Measurements from ENCODE around the gene DCC. TPM values are rescaled to one million over a fixed set of nuclear protein-coding genes. Genes with fewer than 3 reads are reported as not detected.

The DCC gene
- total RNA-seq, 4 donors from 2014 or later: 0.13 TPM; not detected in 3

DNA sequence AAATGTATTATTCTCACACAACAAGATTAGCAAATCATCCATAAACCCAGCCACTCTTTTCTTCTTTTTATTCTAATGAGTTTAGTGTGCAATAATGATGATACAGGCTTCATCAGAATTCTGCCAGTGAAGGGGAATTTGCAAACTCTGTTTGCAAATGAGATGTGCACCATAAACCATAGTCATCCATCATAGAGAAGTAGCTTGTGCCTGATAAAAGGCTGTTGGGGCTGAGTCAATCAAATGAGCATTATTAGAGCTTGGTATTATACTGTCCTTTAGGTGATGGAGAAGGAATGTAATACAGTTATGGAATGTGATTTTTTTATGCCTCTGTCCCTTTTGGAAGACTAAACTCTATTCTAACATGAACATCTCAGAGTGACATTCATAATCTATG, 101.8 kb downstream of the DCC start:
- intact Hi-C loops (cut with DNase I; ENCODE audit: low total_unique reads): no loop called here
- no peak for DNase-seq (ENCODE audit: low spot score in 2 of 2)
- TF ChIP-seq, protein P1, sequence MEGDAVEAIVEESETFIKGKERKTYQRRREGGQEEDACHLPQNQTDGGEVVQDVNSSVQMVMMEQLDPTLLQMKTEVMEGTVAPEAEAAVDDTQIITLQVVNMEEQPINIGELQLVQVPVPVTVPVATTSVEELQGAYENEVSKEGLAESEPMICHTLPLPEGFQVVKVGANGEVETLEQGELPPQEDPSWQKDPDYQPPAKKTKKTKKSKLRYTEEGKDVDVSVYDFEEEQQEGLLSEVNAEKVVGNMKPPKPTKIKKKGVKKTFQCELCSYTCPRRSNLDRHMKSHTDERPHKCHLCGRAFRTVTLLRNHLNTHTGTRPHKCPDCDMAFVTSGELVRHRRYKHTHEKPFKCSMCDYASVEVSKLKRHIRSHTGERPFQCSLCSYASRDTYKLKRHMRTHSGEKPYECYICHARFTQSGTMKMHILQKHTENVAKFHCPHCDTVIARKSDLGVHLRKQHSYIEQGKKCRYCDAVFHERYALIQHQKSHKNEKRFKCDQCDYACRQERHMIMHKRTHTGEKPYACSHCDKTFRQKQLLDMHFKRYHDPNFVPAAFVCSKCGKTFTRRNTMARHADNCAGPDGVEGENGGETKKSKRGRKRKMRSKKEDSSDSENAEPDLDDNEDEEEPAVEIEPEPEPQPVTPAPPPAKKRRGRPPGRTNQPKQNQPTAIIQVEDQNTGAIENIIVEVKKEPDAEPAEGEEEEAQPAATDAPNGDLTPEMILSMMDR (IDR thresholded peaks at IDR 0.05): no peak
- no peak for TF ChIP-seq POLR2A (IDR thresholded peaks at IDR 0.05)

GRCh38 chr18:52442686-52443085, 102.7 kb downstream of the DCC start:
- 87 to 91% methylated on average over 2 of the region's 2 CpGs for whole genome bisulfite sequencing, 2 donors
- DNase-seq (ENCODE audit: low spot score in 2 of 2): no peak
- TF ChIP-seq, protein P1 (IDR thresholded peaks at IDR 0.05): no peak
- TF ChIP-seq POLR2A (IDR thresholded peaks at IDR 0.05): no peak
- H3K4me3 ChIP-seq (ENCODE audit: low read depth, poor library complexity, severe bottlenecking): no peak overlapping the region
- intact Hi-C loops (cut with DNase I; ENCODE audit: low total_unique reads): no loop called here

More for the DNA sequence above, 101.8 kb downstream of the DCC start:
- no peak overlapping the region for H3K4me3 ChIP-seq (ENCODE audit: low read depth, poor library complexity, severe bottlenecking)

DNA sequence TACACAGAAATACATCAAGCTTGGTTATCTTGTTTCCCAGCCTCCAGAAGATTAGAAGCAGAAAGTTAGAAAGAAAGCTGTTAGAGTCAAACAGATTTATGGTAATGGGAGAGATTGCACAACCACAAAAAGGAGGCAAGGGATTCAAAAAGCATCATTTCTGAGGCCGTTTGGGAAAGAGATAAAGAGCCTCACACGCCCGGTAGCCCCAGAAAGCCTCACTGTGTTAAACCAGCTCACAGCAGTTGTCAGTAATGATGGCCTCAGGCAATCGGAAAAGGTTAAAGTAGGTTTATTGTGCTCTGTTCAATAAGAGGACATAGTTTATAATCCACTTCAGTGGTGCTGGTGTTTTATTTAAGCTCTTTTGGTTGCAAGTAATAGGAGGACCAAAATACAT, 111.3 kb downstream of the DCC start:
- WGBS, 2 donors: 52 to 61% methylated on average over 4 of the region's 4 CpGs
- DNase-seq (ENCODE audit: low spot score in 2 of 2): no peak
- TF ChIP-seq, protein P1 (IDR thresholded peaks at IDR 0.05): no peak
- TF ChIP-seq POLR2A (IDR thresholded peaks at IDR 0.05): no peak
- intact Hi-C loops (cut with DNase I; ENCODE audit: low total_unique reads): no loop called here
- no peak overlapping the region for H3K4me3 ChIP-seq (ENCODE audit: low read depth, poor library complexity, severe bottlenecking)

DNA sequence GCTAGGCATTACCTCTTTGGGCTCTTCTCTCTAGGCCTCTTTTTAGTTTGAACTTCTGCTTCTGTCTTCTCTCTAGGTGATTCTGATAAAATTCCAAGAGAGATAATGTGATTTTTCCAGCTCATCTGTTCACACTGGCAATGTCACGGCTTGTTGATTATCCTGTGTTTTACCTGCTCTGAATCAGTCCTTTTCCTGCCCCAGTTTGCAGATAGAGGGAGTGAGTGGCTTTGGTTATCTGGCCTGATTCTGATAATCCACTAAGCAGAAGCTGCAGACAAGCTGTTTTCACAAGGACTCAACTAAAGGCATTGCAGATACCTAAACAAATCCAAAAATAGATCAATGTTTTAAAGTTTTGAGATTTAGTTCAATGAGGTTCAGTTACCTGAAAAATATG, 111.9 kb downstream of the DCC start:
- WGBS, 2 donors: 81 to 100% methylated on average over 1 of the region's 1 CpG
- no peak overlapping the region for H3K4me3 ChIP-seq (ENCODE audit: low read depth, poor library complexity, severe bottlenecking)
- TF ChIP-seq, protein P1 (IDR thresholded peaks at IDR 0.05): no peak
- TF ChIP-seq POLR2A (IDR thresholded peaks at IDR 0.05): no peak
- intact Hi-C loops (cut with DNase I; ENCODE audit: low total_unique reads): no loop called here
- DNase-seq (ENCODE audit: low spot score in 2 of 2): no peak

GRCh38 chr18:52452427-52452826, 112.4 kb downstream of the DCC start:
- 71 to 78% methylated on average over 4 of the region's 4 CpGs for WGBS, 2 donors
- no peak overlapping the region for H3K4me3 ChIP-seq (ENCODE audit: low read depth, poor library complexity, severe bottlenecking)
- no peak for TF ChIP-seq POLR2A (IDR thresholded peaks at IDR 0.05)
- TF ChIP-seq, protein P1 (IDR thresholded peaks at IDR 0.05): no peak
- intact Hi-C loops (cut with DNase I; ENCODE audit: low total_unique reads): no loop called here
- no peak for DNase-seq (ENCODE audit: low spot score in 2 of 2)

- no peak overlapping the region for H3K4me3 ChIP-seq (ENCODE audit: low read depth, poor library complexity, severe bottlenecking)
- DNase-seq (ENCODE audit: low spot score in 2 of 2): no peak
- TF ChIP-seq POLR2A (IDR thresholded peaks at IDR 0.05): no peak
- 64 to 79% methylated on average over 1 of the region's 1 CpG for WGBS, 2 donors
- intact Hi-C loops (cut with DNase I; ENCODE audit: low total_unique reads): no loop called here
Observed at GRCh38 chr18:52459890-52460289, 119.9 kb downstream of the DCC start.
